ENCODE measurements around the gene CAMK2D. TPM values are rescaled to one million over a fixed set of nuclear protein-coding genes. Genes with fewer than 3 reads are reported as not detected.
A peak's percentile ranks its signal among the peaks of the same experiment; 100 is the strongest.

CAMK2D gene
- total and polyA plus RNA-seq, 7 donors: 41.2 to 183 (median 83.8) TPM

GRCh38 chr4:113750296-113750695 is 11.2 kb downstream of the CAMK2D start:
- TF ChIP-seq CTCF (IDR thresholded peaks at IDR 0.05): no peak
- Histone ChIP-seq H3K36me3 (ENCODE audit: insufficient read depth in 1 of 2, low read depth in 1 of 2) (peaks cover 0 to 7% of the 10 kb centered on the region in 2 donors), H3K27ac (no peak overlapping the region), H3K4me3 (no peak overlapping the region), H3K4me1 (peaks cover 34% of the 10 kb centered on the region), H3K27me3 (ENCODE audit: insufficient read depth in 3 of 3, low read length in 2 of 3) (no peaks in the 10 kb centered on the region), H3K9me3 (no peaks in the 10 kb centered on the region)
- ATAC-seq (no peak), DNase-seq (no peak)
- intact Hi-C loops (cut with DNase I): no loop called here
- WGBS, 3 donors: 95 to 98% (median 95%) methylated on average over 4 of the region's 4 CpGs

GRCh38 chr4:113749178-113749577 is 12.4 kb downstream of the CAMK2D start:
- Histone ChIP-seq H3K27me3 (ENCODE audit: insufficient read depth in 3 of 3, low read length in 2 of 3) (no peaks in the 10 kb centered on the region), H3K36me3 (ENCODE audit: insufficient read depth in 1 of 2, low read depth in 1 of 2) (peaks cover 0 to 7% of the 10 kb centered on the region in 2 donors), H3K27ac (no peak overlapping the region), H3K4me1 (peaks cover 36% of the 10 kb centered on the region), H3K4me3 (no peak overlapping the region), H3K9me3 (no peaks in the 10 kb centered on the region)
- 98 to 100% (median 100%) methylated on average over 1 of the region's 1 CpG for WGBS, 3 donors
- intact Hi-C loops (cut with DNase I): no loop called here
- no peak for TF ChIP-seq CTCF (IDR thresholded peaks at IDR 0.05)
- DNase-seq (no peak), ATAC-seq (no peak)

- no peaks in the 10 kb centered on the region for H3K27me3 ChIP-seq (ENCODE audit: insufficient read depth in 3 of 3, low read length in 2 of 3)
- intact Hi-C loops (cut with DNase I): no loop called here
- H3K4me1 ChIP-seq: peaks cover 42% of the 10 kb centered on the region
- no peaks in the 10 kb centered on the region for H3K9me3 ChIP-seq
- peaks cover 0 to 7% of the 10 kb centered on the region in 2 donors for H3K36me3 ChIP-seq (ENCODE audit: insufficient read depth in 1 of 2, low read depth in 1 of 2)
- H3K27ac ChIP-seq: no peak overlapping the region
- ATAC-seq (no peak), DNase-seq (no peak)
- no peak for TF ChIP-seq CTCF (IDR thresholded peaks at IDR 0.05)
- H3K4me3 ChIP-seq: no peak overlapping the region
- 96 to 98% (median 97%) methylated on average over 3 of the region's 3 CpGs for WGBS, 3 donors
Measured at GRCh38 chr4:113747949-113748348, 13.6 kb downstream of the CAMK2D start.

GRCh38 chr4:113745711-113746110 is 15.8 kb downstream of the CAMK2D start:
- ATAC-seq: peak in 3 of 4 donors; percentile 76 to 94 (median 81)
- WGBS, 3 donors: 27 to 54% (median 28%) methylated on average over 2 of the region's 2 CpGs
- H3K9me3 ChIP-seq: no peaks in the 10 kb centered on the region
- DNase-seq: peak in 1 of 2 donors; percentile 26
- no peak overlapping the region for H3K4me3 ChIP-seq
- no peaks in the 10 kb centered on the region for H3K36me3 ChIP-seq (ENCODE audit: insufficient read depth in 1 of 2, low read depth in 1 of 2)
- H3K27ac ChIP-seq: no peak overlapping the region
- intact Hi-C loops (cut with DNase I): no loop called here
- H3K27me3 ChIP-seq (ENCODE audit: insufficient read depth in 3 of 3, low read length in 2 of 3): no peaks in the 10 kb centered on the region
- H3K4me1 ChIP-seq: peaks cover 51% of the 10 kb centered on the region
- TF ChIP-seq CTCF (IDR thresholded peaks at IDR 0.05): no peak

DNA sequence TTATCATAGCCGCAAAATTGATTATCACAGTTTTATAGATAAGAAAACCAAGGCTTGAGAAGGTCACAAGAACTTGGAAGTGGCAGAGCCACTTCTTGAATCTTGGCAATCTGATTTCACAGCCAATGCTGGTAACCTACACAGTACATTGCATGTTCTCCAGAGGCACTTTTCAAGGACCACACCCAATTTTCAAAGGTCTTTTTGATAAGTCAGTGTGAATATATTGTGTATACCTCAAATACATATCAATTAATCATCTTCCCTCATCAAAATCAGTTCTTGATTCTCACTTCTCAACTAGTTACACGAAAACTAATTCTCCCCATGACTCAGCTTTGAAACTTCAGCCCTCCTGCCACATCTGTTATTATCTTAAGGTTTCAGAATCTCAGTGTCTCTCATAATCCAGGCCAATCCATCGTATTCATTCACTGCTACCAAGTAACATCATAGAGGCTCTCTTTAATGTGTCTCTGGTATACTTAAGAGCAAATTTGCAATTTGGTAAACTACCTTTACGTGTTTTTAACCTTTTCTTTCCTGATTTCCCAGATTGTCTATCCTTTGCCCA is 16.8 kb downstream of the CAMK2D start:
- H3K4me1 ChIP-seq: peaks cover 59% of the 10 kb centered on the region
- ATAC-seq: no peak
- H3K27ac ChIP-seq: peak overlapping the region; percentile 44
- 93 to 96% (median 94%) methylated on average over 4 of the region's 4 CpGs for WGBS, 3 donors
- H3K9me3 ChIP-seq: no peaks in the 10 kb centered on the region
- no peak overlapping the region for H3K4me3 ChIP-seq
- no peak for TF ChIP-seq CTCF (IDR thresholded peaks at IDR 0.05)
- DNase-seq: no peak
- no peaks in the 10 kb centered on the region for H3K36me3 ChIP-seq (ENCODE audit: insufficient read depth in 1 of 2, low read depth in 1 of 2)
- no peaks in the 10 kb centered on the region for H3K27me3 ChIP-seq (ENCODE audit: insufficient read depth in 3 of 3, low read length in 2 of 3)
- intact Hi-C loops (cut with DNase I): no loop called here

Measured in psoas muscle (tissue), 8 donors.